Cardiac fibroblast (primary cell): ENCODE data around the gene ATG2B.

Experiments
- DNase-seq, 2 donors: peaks; one replicate each; pipeline versions ENCODE4 v3.0.0 to v3.0.0-alpha.2; 2010; ENCODE audit warnings: low read depth in 2 of 2
- H3K4me3 ChIP-seq, 2 donors: replicated peaks in 1 of 2; 1 replicate in 1 of 2; 2 replicates in 1 of 2; pipeline ENCODE4 v1.5.1; 2011; ENCODE audit warnings: low read depth in 2 of 2, low read length in 2 of 2, mild to moderate bottlenecking in 2 of 2, moderate library complexity in 1 of 2
- TF ChIP-seq, protein P1 (sequence below): IDR thresholded peaks from one replicate; pipeline ENCODE4 v1.5.1; 2011; ENCODE audit warnings: low read depth, mild to moderate bottlenecking, low read length, inconsistent platforms

Gene ATG2B

GRCh38 chr14:96271421-96271762 lies 91.7 kb downstream of the ATG2B start:
- DNase-seq, result no peak
- no peak overlapping the region for H3K4me3 ChIP-seq
- TF ChIP-seq, protein P1, sequence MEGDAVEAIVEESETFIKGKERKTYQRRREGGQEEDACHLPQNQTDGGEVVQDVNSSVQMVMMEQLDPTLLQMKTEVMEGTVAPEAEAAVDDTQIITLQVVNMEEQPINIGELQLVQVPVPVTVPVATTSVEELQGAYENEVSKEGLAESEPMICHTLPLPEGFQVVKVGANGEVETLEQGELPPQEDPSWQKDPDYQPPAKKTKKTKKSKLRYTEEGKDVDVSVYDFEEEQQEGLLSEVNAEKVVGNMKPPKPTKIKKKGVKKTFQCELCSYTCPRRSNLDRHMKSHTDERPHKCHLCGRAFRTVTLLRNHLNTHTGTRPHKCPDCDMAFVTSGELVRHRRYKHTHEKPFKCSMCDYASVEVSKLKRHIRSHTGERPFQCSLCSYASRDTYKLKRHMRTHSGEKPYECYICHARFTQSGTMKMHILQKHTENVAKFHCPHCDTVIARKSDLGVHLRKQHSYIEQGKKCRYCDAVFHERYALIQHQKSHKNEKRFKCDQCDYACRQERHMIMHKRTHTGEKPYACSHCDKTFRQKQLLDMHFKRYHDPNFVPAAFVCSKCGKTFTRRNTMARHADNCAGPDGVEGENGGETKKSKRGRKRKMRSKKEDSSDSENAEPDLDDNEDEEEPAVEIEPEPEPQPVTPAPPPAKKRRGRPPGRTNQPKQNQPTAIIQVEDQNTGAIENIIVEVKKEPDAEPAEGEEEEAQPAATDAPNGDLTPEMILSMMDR, result no peak

DNA sequence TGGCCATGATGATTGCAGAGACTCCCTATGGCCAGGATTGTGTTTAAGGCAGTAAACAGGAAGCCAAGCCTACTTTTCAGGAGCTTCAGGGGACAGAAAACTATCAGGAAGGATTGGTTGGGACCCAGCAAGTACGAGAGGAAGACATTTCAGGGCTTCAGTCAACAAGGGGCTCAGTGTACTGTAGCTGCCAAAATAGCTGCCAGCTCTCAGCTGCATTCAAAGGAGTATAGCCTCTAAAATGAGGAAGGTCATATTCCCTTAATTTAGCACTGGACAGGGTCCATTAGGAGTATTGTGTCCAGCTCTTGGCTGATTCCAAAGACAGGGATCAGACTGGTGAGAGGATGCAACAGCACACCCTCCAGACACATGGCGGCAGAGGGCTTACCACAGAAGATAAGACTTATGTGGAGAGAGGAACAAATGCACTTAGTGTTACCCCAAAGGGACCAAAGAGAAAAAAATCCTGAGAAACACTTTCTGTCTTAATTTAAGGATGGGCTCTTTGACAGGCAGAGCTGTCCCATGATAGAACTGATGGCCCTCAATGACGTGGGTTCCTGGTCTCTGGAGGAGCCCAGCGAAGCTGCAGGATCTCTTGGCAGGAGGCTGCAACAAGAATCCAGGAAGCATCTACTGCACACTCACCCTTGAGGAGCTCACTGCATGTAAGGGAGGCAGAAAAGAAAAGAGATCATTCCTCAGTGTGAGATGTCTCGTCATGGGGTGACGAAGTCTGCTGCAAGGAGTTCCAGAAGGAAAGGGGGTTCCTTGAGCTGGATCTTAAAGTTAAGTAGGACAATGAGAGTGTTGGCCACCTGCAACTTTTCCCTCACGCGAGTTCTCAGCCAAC lies 92.3 kb downstream of the ATG2B start:
- DNase-seq, result peak in 1 of 2 donors; percentile 60

GRCh38 chr14:96269359-96269710 lies 93.8 kb downstream of the ATG2B start:
- no peak overlapping the region for H3K4me3 ChIP-seq
- TF ChIP-seq, protein P1, result no peak
- DNase-seq, result no peak

More for the DNA sequence above, 92.3 kb downstream of the ATG2B start:
- TF ChIP-seq, protein P1, result no peak
- H3K4me3 ChIP-seq, result no peak overlapping the region

- H3K4me3 ChIP-seq, result no peak overlapping the region
- peak; percentile 91 to 92 for DNase-seq
- TF ChIP-seq, protein P1, result no peak
Observed at GRCh38 chr14:96268431-96269358, 94.4 kb downstream of the ATG2B start.

- TF ChIP-seq, protein P1, result no peak
- H3K4me3 ChIP-seq, result no peak overlapping the region
- no peak for DNase-seq
Observed at GRCh38 chr14:96267916-96268315, 95.2 kb downstream of the ATG2B start.

DNA sequence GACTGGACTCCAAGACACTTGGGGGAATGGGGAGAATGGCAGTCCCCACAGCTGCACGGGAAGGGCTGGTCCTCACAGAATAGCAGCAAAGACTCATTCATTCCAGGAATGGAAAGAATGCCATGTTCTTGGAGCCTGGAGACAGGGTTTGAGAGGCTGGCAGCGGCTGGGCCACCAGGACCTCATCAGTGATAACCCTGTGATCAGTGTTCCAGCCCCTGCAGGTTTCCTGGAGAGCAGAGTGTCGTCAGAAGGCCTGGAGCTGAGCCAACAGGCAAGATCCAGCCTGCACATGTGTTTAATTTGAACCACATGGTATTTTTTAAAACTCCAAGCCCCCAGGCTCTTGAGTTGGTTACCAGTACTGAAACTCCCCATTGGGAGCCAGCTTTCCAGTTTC lies 95.8 kb downstream of the ATG2B start:
- peak; percentile 51 to 85 for DNase-seq

More for the DNA sequence above, 95.8 kb downstream of the ATG2B start:
- H3K4me3 ChIP-seq, result no peak overlapping the region
- TF ChIP-seq, protein P1, result no peak
